SK-N-SH (cell line): Measurements from ENCODE around the gene NBPF3.

ENCODE experiments used
- CTCF ChIP-seq: fragments of 200-600 bp; sonication (generic); IDR thresholded peaks from 2 replicates; pipeline ENCODE4 v1.6.1; 2017; ENCODE audit warnings: antibody characterized with exemption, mild to moderate bottlenecking, moderate library complexity
- ELF1 ChIP-seq: IDR thresholded peaks from 2 replicates; pipeline ENCODE4 v1.4.0; 2012
- EP300 ChIP-seq, 2 experiments: IDR thresholded peaks; 2 replicates each; pipeline versions ENCODE4 v1.4.0 to v1.6.1; 2012; ENCODE audit warnings: borderline replicate concordance in 1 of 2, low read depth in 1 of 2, low read length in 1 of 2
- FOSL2 ChIP-seq: IDR thresholded peaks from 2 replicates; pipeline ENCODE4 v1.4.0; 2012; ENCODE audit warnings: low read depth, mild to moderate bottlenecking, moderate library complexity, borderline replicate concordance
- FOXJ3 ChIP-seq: sonication (generic); formaldehyde crosslinking; IDR thresholded peaks from 2 replicates; pipeline ENCODE4 v1.5.1; 2020; ENCODE audit warnings: mild to moderate bottlenecking, missing genetic modification reagents
- GABPA ChIP-seq: IDR thresholded peaks from 2 replicates; pipeline ENCODE4 v1.4.0; 2012; ENCODE audit warnings: low read depth, mild to moderate bottlenecking
- MAX ChIP-seq: IDR thresholded peaks from 2 replicates; pipeline ENCODE4 v1.4.0; 2012; ENCODE audit warnings: low read depth
- MEF2A ChIP-seq: IDR thresholded peaks from 2 replicates; pipeline ENCODE4 v1.4.0; 2012; ENCODE audit warnings: low read depth, borderline replicate concordance
- RAD21 ChIP-seq: IDR thresholded peaks from 2 replicates; pipeline ENCODE4 v1.6.1; 2012; ENCODE audit warnings: mild to moderate bottlenecking, low read length
- REST ChIP-seq: IDR thresholded peaks from 2 replicates; pipeline ENCODE4 v1.6.1; 2012; ENCODE audit warnings: mild to moderate bottlenecking, low read depth, low read length, moderate library complexity
- SIN3A ChIP-seq: IDR thresholded peaks from 2 replicates; pipeline ENCODE4 v1.6.1; 2012; ENCODE audit warnings: low read depth, mild to moderate bottlenecking, low read length, moderate library complexity, borderline replicate concordance
- SMC3 ChIP-seq: IDR thresholded peaks from 2 replicates; pipeline ENCODE4 v1.6.1; 2012; ENCODE audit warnings: low read depth, low read length, improper control_type of control experiment
- YY1 ChIP-seq: IDR thresholded peaks from 2 replicates; pipeline ENCODE4 v1.4.0; 2012; ENCODE audit warnings: low read depth, mild to moderate bottlenecking
- ZBTB33 ChIP-seq: IDR thresholded peaks from 2 replicates; pipeline ENCODE4 v1.4.0; 2012; ENCODE audit warnings: low read depth, borderline replicate concordance

GRCh38 chr1:21499283-21499950, 59.5 kb downstream of the NBPF3 start:
- TF ChIP-seq ELF1 (no peak), CTCF (no peak), REST (no peak), RAD21 (no peak), FOSL2 (no peak), GABPA (no peak), FOXJ3 (no peak), MEF2A (no peak), ZBTB33 (no peak), EP300 (IDR thresholded peaks at IDR 0.05; ENCODE audit: borderline replicate concordance in 1 of 2, low read depth in 1 of 2, low read length in 1 of 2) (no peak), SIN3A (no peak), MAX (no peak), YY1 (no peak), SMC3 (no peak)
